ENCODE results near the gene DLX1.

GRCh38 chr2:172135446-172135845, 50.1 kb downstream of the DLX1 start:
- no peak for TF ChIP-seq CTCF (IDR thresholded peaks at IDR 0.05)
- no peak for TF ChIP-seq POLR2A (IDR thresholded peaks at IDR 0.05)
